K562 (cell line): ENCODE data around the gene JADE2. TPM values are rescaled to one million over a fixed set of nuclear protein-coding genes. Genes with fewer than 3 reads are reported as not detected.

Experiments used
- CEBPB ChIP-seq: fragments of 450-650 bp; IDR thresholded peaks from 2 replicates; pipeline ENCODE4 v1.6.1; 2016; ENCODE audit warnings: missing genetic modification characterization, missing compliant biosample characterization
- CTBP1 ChIP-seq: fragments of 450-650 bp; IDR thresholded peaks from 2 replicates; pipeline ENCODE4 v1.6.1; 2016; ENCODE audit warnings: borderline replicate concordance
- ESRRA ChIP-seq: fragments of 450-650 bp; IDR thresholded peaks from 2 replicates; pipeline ENCODE4 v1.6.1; 2014; ENCODE audit warnings: low read depth, mild to moderate bottlenecking, moderate library complexity, borderline replicate concordance
- GTF2A2 ChIP-seq: IDR thresholded peaks from 2 replicates; pipeline ENCODE4 v1.6.1; 2016; ENCODE audit warnings: mild to moderate bottlenecking, missing genetic modification characterization, missing compliant biosample characterization
- HNRNPUL1 ChIP-seq: fragments of 200-400 bp; formaldehyde crosslinking; IDR thresholded peaks from 2 replicates; pipeline ENCODE4 v1.6.1; 2017; ENCODE audit warnings: low read length
- JUN ChIP-seq, 2 experiments: sonication (generic) in 1 of 2; formaldehyde crosslinking in 1 of 2; IDR thresholded peaks; 2 replicates each; pipeline versions ENCODE4 v1.6.1 to v1.8.0; 2012 to 2022; ENCODE audit warnings: borderline replicate concordance in 2 of 2, mild to moderate bottlenecking in 2 of 2, improper control_type of control experiment in 1 of 2, low read depth in 1 of 2, low read length in 1 of 2, missing genetic modification reagents in 1 of 2
- JUND ChIP-seq, 2 experiments: IDR thresholded peaks; 2 replicates in 1 of 2; 3 replicates in 1 of 2; pipeline ENCODE4 v1.6.1; 2011; ENCODE audit warnings: borderline replicate concordance in 2 of 2, low read depth in 2 of 2, low read length in 2 of 2, improper control_type of control experiment in 1 of 2, missing biosample characterization in 1 of 2, missing genetic modification characterization in 1 of 2, missing genetic modification reagents in 1 of 2
- NFATC3 ChIP-seq: fragments of 450-650 bp; IDR thresholded peaks from 2 replicates; pipeline ENCODE4 v1.6.1; 2017; ENCODE audit warnings: mild to moderate bottlenecking
- NR1H2 ChIP-seq: sonication (generic); formaldehyde crosslinking; IDR thresholded peaks from 2 replicates; pipeline ENCODE4 v1.4.0; 2020; ENCODE audit warnings: mild to moderate bottlenecking, missing genetic modification reagents
- PRPF4 ChIP-seq: fragments of 200-400 bp; formaldehyde crosslinking; IDR thresholded peaks from one replicate; pipeline ENCODE4 v1.6.1; 2017; ENCODE audit warnings: low read length, low read depth, mild to moderate bottlenecking; ENCODE audit not compliant: insufficient read depth, poor library complexity, severe bottlenecking
- PTBP1 ChIP-seq: fragments of 200-400 bp; formaldehyde crosslinking; IDR thresholded peaks from 2 replicates; pipeline ENCODE4 v1.6.1; 2017; ENCODE audit warnings: low read depth, low read length
- RBFOX2 ChIP-seq: fragments of 200-400 bp; formaldehyde crosslinking; IDR thresholded peaks from 2 replicates; pipeline ENCODE4 v1.6.1; 2017; ENCODE audit warnings: low read depth, mild to moderate bottlenecking, low read length, moderate library complexity
- SREBF1 ChIP-seq: fragments of 150-350 bp; IDR thresholded peaks from 2 replicates; pipeline ENCODE4 v1.6.1; 2014; ENCODE audit warnings: antibody characterized with exemption, low read depth, low read length, borderline replicate concordance
- TAF7 ChIP-seq: fragments of 450-650 bp; IDR thresholded peaks from 2 replicates; pipeline ENCODE4 v1.6.1; 2016; ENCODE audit warnings: missing genetic modification characterization, missing compliant biosample characterization
- TFAM ChIP-seq: fragments of 250-450 bp; sonication (Bioruptor Pico); conservative IDR thresholded peaks from 2 replicates; pipeline ENCODE4 v1.5.0; 2021; ENCODE audit warnings: mild to moderate bottlenecking, moderate library complexity
- TGIF2 ChIP-seq: sonication (generic); formaldehyde crosslinking; IDR thresholded peaks from 2 replicates; pipeline ENCODE4 v1.8.1; 2022; ENCODE audit warnings: mild to moderate bottlenecking, missing genetic modification reagents, moderate library complexity
- THRAP3 ChIP-seq: fragments of 450-650 bp; IDR thresholded peaks from 2 replicates; pipeline ENCODE4 v1.6.1; 2016; ENCODE audit warnings: mild to moderate bottlenecking, inconsistent platforms, borderline replicate concordance
- ZBED1 ChIP-seq: IDR thresholded peaks from 2 replicates; pipeline ENCODE4 v1.6.1; 2014
- ZNF212 ChIP-seq: fragments of 450-650 bp; formaldehyde crosslinking; IDR thresholded peaks from 2 replicates; pipeline ENCODE4 v1.4.0; 2020; ENCODE audit warnings: mild to moderate bottlenecking
- ZNF75A ChIP-seq: fragments of 450-650 bp; formaldehyde crosslinking; IDR thresholded peaks from 2 replicates; pipeline ENCODE4 v1.4.0; 2020; ENCODE audit warnings: mild to moderate bottlenecking
- ZSCAN32 ChIP-seq: fragments of 450-650 bp; formaldehyde crosslinking; IDR thresholded peaks from 2 replicates; pipeline ENCODE4 v1.4.0; 2020; ENCODE audit warnings: mild to moderate bottlenecking, moderate library complexity
- polyA plus RNA-seq, 8 experiments: library from polyadenylated mRNA; depleted of rRNA in 4 of 8; stranded (reverse) in 5 of 8; unstranded in 3 of 8; fragments of >200 nt; fragmentation: Nextera tagmentation in 2 of 8; fragmentation: Illumina TruSeq in 1 of 8; extraction: Ambion mirVana in 2 of 8; extraction: Trizol in 1 of 8; gene quantifications; 2 replicates each; pipeline versions ENCODE4 v1.2.1 to v1.2.3, GENCODE V29; 2011 to 2014; ENCODE audit warnings: inconsistent platforms in 1 of 8, missing spikeins in 1 of 8
- total RNA-seq, 7 experiments: library from RNA; depleted of rRNA in 6 of 7; stranded (reverse); fragments of >200 nt in 6 of 7; fragmentation: Illumina TruSeq in 2 of 7; extraction: Trizol in 2 of 7; gene quantifications; 2 replicates each; pipeline versions ENCODE4 v1.2.1 to v1.2.3, GENCODE V29; 2011 to 2021; ENCODE audit warnings: low replicate concordance in 1 of 7
- TF ChIP-seq, protein P1 (sequence below), 2 experiments: IDR thresholded peaks in 1 of 2; conservative IDR thresholded peaks in 1 of 2; 2 replicates each; pipeline ENCODE4 v1.6.1; 2016; ENCODE audit warnings: low read depth in 2 of 2, mild to moderate bottlenecking in 1 of 2, missing compliant biosample characterization in 1 of 2, missing genetic modification characterization in 1 of 2, moderate library complexity in 1 of 2
- TF ChIP-seq, protein P2 (sequence below): fragments of 250-450 bp; sonication (Bioruptor Pico); IDR thresholded peaks from 2 replicates; pipeline ENCODE4 v1.6.1; 2021; ENCODE audit warnings: mild to moderate bottlenecking
- TF ChIP-seq, protein P3 (sequence below): fragments of 450-650 bp; formaldehyde crosslinking; IDR thresholded peaks from 2 replicates; pipeline ENCODE4 v1.4.0; 2022; ENCODE audit warnings: missing genetic modification characterization

The JADE2 gene
- total and polyA plus RNA-seq, 9 of the 15 experiments (the other 6 are each of a cell fraction or from before 2014, with no cell fraction given) = 0.50 to 23.3 (median 9.1) TPM

GRCh38 chr5:134526483-134527155, 1.1 kb downstream of the JADE2 start (continued):
- TF ChIP-seq, protein P1, sequence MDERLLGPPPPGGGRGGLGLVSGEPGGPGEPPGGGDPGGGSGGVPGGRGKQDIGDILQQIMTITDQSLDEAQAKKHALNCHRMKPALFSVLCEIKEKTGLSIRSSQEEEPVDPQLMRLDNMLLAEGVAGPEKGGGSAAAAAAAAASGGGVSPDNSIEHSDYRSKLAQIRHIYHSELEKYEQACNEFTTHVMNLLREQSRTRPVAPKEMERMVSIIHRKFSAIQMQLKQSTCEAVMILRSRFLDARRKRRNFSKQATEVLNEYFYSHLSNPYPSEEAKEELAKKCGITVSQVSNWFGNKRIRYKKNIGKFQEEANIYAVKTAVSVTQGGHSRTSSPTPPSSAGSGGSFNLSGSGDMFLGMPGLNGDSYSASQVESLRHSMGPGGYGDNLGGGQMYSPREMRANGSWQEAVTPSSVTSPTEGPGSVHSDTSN (CRISPR knock-in tag; IDR thresholded peaks at IDR 0.05; ENCODE audit: low read depth) = no peak
- TF ChIP-seq, protein P1 (tag; conservative IDR thresholded peaks at IDR 0.05; ENCODE audit: low read depth) = no peak
- TF ChIP-seq ZSCAN32 (CRISPR knock-in tag) (no peak), NFATC3 (no peak), TAF7 (tag) (no peak), CEBPB (tag) (no peak), TFAM (CRISPR knock-in tag) (no peak), NR1H2 (CRISPR knock-in tag) (no peak), PTBP1 (no peak), RBFOX2 (peak; percentile 73), THRAP3 (no peak), JUND (IDR thresholded peaks at IDR 0.05; ENCODE audit: borderline replicate concordance, low read depth, low read length) (no peak), JUND (tag; IDR thresholded peaks at IDR 0.05; ENCODE audit: borderline replicate concordance, low read depth, low read length) (no peak), ZBED1 (no peak), PRPF4 (no peak), CTBP1 (peak; percentile 59; the same call in 1 of the 2 replicates), ZNF212 (CRISPR knock-in tag) (no peak), TGIF2 (CRISPR knock-in tag) (peak; percentile 58; the same call in 1 of the 2 replicates), HNRNPUL1 (no peak), JUN (IDR thresholded peaks at IDR 0.05; ENCODE audit: borderline replicate concordance, low read depth, low read length) (no peak), JUN (CRISPR knock-in tag; IDR thresholded peaks at IDR 0.05; ENCODE audit: borderline replicate concordance) (no peak), ESRRA (no peak), GTF2A2 (tag) (no peak), ZNF75A (CRISPR knock-in tag) (no peak), SREBF1 (no peak)
- TF ChIP-seq, protein P2, sequence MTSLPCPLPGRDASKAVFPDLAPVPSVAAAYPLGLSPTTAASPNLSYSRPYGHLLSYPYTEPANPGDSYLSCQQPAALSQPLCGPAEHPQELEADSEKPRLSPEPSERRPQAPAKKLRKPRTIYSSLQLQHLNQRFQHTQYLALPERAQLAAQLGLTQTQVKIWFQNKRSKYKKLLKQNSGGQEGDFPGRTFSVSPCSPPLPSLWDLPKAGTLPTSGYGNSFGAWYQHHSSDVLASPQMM (CRISPR knock-in tag) = no peak
- TF ChIP-seq, protein P3, sequence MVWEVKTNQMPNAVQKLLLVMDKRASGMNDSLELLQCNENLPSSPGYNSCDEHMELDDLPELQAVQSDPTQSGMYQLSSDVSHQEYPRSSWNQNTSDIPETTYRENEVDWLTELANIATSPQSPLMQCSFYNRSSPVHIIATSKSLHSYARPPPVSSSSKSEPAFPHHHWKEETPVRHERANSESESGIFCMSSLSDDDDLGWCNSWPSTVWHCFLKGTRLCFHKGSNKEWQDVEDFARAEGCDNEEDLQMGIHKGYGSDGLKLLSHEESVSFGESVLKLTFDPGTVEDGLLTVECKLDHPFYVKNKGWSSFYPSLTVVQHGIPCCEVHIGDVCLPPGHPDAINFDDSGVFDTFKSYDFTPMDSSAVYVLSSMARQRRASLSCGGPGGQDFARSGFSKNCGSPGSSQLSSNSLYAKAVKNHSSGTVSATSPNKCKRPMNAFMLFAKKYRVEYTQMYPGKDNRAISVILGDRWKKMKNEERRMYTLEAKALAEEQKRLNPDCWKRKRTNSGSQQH (CRISPR knock-in tag) = no peak
